ENCODE data around the gene MICAL3. TPM values are rescaled to one million over a fixed set of nuclear protein-coding genes. Genes with fewer than 3 reads are reported as not detected.

Gene MICAL3
- total RNA-seq, 1 experiment from 2014 or later, result 15.2 TPM

DNA sequence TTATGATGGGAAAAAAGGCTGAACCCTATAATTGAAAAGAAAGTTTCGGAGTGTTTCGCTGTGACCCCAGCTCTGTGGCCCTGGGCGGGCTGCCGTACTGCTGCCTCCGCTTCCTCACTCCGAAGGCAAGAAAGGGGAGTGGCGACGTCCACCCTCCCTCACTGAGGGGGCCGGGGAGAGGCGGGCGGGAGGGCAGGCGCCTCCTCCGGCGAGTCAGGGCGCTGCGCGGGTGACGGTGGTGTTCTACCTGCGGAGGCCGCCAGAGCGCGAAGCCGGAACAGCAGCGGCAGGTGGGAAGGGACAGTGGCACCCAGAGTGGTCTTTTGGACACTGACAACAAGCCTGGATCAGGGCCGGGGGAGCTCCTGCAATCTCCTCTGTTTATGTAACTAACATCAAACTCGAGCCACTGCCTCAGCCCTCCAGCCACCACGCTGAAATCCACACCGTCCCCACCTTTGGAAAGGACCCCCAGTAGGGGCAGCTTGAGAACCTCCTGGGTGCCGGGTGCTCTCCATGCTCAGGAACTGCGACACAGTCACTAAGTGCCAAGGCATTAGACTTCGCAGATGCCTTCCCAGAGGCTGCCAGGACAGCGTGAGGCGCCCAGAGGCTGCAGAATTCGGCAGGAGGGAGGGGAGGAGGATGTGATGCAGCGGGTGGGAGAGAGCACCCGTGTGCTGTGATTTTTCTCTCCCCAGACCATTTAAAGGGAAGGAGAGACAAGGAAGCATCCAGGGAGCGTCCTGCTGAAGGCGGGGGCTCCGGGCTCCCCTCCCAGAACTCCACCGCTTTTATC lies 275.6 kb downstream of the MICAL3 start:
- no peak for DNase-seq (ENCODE audit: extremely low read depth, low read depth)

DNA sequence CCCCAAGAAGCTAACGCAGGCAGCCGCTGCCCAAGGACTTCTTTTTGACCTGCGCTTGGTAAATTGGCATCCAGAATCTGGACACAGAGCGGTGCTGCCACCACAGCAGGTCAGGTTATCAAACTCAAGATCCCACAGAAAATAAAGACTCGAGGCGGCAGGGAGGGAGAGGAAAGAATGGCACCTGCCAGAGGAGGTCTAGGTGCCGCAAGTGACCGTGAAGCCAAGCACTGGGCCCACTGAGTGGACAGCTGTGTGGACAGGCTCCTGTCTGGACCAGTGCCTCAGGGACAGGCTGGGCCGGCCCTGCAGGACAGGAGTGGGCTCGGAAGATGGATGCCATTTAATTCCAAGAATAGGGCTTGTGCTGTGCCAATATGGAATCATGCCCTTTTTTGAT lies 277.4 kb downstream of the MICAL3 start:
- DNase-seq (ENCODE audit: extremely low read depth, low read depth), result no peak

DNA sequence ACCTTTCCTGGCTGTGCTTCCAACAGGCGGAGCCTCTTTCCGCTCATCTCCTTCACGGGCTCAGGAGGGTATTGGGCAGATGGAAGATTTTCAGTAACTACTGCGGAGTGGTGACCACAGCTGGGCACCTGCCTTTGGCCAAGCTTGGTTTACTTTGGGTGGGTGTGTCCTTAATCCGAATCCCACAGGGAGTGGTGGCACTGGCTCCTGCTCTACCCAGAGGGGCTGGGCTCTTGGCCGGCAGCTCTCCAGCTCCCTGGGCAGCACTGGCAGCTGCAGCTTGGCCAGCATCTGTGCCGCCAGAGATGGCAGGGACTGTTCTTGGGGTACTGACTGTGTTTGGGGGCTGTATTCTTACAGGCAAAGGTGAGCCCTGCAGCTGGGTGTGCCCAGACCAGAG lies 279.9 kb downstream of the MICAL3 start:
- DNase-seq (ENCODE audit: extremely low read depth, low read depth), result no peak

DNA sequence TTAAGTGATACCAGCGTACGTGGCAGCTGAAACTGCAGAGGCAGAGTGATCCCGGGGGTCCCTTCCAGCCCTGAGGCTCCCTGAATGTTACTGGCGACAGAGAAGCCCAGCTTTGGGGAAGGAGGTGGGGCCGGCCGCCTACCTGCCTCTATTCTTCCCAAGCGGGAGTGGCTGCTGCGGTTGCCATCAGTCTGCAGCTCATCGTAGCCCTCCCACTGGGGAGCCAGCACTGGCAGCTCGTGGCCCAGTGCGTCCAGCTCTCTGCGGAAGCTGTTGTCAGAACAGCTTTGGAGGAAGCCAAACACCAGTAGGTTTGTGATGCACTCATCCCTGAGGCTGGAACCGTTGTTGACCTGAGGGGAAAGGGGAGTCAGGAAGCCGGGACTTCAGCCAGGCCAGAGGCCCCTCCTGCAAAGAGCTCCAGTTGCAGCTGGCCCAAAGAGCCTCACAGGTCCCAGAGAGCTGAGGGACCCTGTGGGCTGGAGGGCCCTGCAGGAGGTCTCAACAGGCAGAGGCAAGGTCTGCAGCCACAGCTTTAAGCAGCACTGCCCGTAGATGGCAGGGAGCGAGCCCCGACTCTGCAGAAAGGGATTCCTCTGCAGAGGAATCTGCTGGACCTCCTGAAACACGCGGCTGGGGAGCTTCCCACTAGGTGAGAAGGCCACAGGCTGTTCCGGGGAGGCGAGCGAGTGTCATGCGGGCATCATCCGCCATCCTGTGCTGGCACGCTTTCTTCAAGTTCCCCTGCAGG lies 280.5 kb downstream of the MICAL3 start:
- no peak for DNase-seq (ENCODE audit: extremely low read depth, low read depth)

DNA sequence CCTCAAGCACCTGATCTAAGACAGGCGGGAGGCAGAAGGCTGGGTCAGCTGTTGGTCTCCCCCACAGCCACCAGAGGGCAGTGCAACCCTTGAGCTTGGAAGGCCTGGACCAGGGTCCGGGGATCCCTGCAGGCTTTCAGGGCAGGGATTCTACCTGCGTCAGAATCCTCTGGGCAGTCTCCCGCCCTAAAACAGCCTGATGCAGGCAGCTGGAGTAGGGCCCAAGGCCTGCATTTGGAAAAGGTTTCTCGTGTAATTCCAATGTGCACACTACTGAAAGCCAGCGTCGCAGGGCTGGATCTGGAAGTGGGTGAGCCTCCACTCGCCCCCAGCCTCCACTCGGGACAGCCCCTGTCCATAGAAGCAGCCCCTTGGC lies 281.8 kb downstream of the MICAL3 start:
- DNase-seq (ENCODE audit: extremely low read depth, low read depth), result peak; percentile 56

DNA sequence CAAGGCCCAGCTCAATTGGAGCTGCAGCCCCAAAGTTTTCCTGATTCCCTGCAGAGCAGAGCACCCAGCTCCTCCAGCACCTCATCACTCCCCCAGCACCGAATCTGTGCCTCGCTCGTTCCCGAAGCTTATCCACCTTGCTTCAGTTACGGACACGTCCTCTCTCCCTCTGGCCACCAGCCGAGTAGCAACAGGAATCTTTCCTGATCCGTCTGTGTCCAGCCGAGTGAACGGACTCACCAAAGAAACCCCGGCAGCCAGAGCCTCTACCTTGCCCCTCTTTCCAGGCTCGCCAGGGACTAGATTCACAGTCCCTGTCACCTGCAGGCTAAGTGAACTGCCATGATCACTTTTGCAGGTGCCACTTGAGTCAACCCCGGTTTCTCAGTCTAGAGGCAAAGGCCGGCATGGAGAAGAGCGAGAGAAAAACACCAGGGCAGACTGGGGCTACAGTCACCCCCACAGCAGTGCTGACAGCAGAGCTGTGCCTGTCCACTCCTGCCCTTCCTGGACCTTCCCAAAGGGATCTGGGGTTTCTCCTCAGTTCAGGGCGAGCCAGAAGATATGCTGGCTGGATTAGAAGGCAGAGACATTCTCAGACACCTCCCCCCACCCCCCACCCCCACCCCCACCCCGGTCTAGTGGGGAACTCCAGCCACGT lies 282.4 kb downstream of the MICAL3 start:
- DNase-seq (ENCODE audit: extremely low read depth, low read depth), result no peak

DNA sequence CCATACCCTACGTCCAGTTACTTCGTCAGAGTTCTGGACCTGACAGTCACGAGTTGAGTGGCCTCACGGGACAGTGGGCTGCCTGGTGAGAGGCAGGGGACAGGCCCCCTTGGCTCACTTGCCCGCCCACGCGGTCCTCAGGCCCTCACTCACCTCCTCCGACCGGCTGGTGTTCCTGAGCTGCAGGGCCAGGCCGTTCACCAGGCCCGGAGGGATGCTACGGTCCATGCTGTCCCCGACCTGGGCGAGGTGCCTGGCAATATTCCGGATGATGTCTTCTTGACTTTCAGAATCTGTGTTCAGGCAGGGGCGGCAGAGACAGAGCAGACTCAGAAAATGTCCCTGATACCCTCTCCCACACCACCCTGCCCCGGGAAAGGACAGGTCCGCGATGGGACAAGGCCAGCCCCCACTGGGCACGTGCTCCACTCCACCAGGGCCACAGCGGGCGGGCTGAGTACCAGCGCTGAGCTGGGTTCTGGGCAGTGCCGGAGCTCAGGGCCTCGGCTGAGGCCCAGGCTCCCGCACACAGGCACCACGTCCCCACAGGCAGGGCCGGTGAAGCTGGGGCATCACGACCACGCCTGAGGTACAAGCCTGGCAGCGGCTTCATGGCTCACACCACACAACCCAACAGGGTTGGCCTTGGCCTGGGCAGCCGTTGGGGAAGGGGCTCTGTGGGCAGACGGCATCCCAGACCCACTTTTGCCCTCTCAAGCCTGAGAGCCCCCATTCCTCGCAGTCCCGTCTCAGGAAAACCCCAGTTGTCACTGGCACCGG lies 285.0 kb downstream of the MICAL3 start:
- DNase-seq (ENCODE audit: extremely low read depth, low read depth), result no peak

DNA sequence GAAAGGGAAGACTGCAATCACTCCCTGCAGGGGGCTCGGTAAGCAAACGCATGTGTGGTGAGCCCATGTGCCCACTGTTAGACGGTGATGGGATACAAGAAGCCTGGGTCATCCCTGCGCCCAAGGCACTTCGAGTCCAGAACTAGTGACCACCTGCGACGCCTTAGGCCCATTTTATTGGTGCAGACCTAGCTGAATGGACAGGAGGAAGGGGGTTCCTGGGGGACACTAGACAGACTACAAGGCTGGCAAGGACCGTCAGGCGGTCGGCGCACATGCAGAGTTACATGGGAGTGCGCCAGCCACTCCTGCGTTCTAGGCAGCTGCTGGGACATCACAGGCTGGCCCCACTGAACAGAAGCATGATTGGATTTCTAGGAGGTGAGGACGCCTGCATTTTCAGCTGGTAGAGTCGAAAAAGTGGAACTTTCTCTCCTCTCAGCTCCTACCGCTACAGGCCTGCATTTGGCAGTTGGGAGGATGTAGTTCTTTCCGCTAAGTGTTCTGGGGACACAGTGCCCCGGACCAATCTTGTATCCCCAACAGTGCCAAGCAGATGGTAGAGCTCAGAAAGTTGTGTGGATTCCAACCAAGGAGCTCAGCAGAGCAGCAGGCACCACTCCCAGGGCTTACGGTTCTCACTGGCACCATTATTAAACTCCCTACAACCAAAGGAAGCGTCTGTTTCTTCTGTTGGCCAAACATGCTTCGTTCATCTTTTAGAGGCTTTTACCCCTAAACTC lies 285.8 kb downstream of the MICAL3 start:
- no peak for DNase-seq (ENCODE audit: extremely low read depth, low read depth)

Small RNAs within 50 kb of the gene (small RNA-seq; reads per million reads assigned to genes)
- 0 reads per million in 2 experiments for gene MIR3198-1
- gene MIR648, result 0 reads per million in 2 experiments

Other genes with a start within 250 kb of the MICAL3 start
- 14.7 and 17.8 TPM in 2 replicates for gene PEX26, start 53.4 kb upstream of the MICAL3 start, total RNA-seq (2014; rRNA removed; shearing (Covaris generic))
- 0.45 and 2.0 TPM in 2 replicates for gene TUBA8, start 86.2 kb upstream of the MICAL3 start, total RNA-seq (2014; rRNA removed; shearing (Covaris generic))
- gene USP18, start 125.6 kb upstream of the MICAL3 start, total RNA-seq (2014; rRNA removed; shearing (Covaris generic)), result 14.6 and 16.2 TPM in 2 replicates